HG03439 (cell line): ENCODE measurements around the gene ACIN1.
A peak's percentile ranks its signal among the peaks of the same experiment; 100 is the strongest.

Experiments
- ATAC-seq: cut with Tn5 transposase; IDR thresholded peaks from one replicate; pipeline ENCODE4 v1.9.1; 2021; ENCODE audit warnings: mild to moderate bottlenecking, moderate library complexity; ENCODE audit not compliant: unreplicated experiment

ACIN1 gene, protein sequence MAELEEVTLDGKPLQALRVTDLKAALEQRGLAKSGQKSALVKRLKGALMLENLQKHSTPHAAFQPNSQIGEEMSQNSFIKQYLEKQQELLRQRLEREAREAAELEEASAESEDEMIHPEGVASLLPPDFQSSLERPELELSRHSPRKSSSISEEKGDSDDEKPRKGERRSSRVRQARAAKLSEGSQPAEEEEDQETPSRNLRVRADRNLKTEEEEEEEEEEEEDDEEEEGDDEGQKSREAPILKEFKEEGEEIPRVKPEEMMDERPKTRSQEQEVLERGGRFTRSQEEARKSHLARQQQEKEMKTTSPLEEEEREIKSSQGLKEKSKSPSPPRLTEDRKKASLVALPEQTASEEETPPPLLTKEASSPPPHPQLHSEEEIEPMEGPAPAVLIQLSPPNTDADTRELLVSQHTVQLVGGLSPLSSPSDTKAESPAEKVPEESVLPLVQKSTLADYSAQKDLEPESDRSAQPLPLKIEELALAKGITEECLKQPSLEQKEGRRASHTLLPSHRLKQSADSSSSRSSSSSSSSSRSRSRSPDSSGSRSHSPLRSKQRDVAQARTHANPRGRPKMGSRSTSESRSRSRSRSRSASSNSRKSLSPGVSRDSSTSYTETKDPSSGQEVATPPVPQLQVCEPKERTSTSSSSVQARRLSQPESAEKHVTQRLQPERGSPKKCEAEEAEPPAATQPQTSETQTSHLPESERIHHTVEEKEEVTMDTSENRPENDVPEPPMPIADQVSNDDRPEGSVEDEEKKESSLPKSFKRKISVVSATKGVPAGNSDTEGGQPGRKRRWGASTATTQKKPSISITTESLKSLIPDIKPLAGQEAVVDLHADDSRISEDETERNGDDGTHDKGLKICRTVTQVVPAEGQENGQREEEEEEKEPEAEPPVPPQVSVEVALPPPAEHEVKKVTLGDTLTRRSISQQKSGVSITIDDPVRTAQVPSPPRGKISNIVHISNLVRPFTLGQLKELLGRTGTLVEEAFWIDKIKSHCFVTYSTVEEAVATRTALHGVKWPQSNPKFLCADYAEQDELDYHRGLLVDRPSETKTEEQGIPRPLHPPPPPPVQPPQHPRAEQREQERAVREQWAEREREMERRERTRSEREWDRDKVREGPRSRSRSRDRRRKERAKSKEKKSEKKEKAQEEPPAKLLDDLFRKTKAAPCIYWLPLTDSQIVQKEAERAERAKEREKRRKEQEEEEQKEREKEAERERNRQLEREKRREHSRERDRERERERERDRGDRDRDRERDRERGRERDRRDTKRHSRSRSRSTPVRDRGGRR

DNA sequence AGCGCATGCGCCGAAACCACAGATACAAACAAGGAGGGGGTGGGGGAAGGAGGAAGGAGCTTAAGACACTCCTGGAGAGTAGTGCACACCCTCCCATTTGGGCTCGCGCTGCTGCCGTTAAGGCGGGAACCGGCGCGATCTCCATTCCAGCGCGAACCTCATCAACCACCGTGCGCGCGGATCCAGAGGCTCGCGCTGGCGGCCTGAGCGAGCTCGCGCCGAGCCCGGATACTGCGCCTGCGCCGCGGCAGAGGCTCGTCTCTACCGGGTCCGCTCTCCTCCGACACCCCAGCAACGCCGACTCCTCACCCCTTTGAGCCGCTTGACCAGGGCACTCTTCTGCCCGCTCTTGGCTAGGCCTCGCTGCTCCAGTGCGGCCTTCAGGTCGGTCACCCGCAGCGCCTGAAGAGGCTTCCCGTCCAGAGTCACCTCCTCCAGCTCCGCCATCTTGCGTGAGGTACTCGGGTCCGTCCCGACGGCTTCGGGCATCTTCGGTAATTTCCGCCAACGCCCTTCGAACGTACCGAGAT is at the start of gene ACIN1:
Gene ACIN1 (minus strand): TSS at position 471 of the 530 bp plus-strand sequence. CDS start 24 bp downstream, at position 447.
- ATAC-seq: peak; percentile 41

DNA sequence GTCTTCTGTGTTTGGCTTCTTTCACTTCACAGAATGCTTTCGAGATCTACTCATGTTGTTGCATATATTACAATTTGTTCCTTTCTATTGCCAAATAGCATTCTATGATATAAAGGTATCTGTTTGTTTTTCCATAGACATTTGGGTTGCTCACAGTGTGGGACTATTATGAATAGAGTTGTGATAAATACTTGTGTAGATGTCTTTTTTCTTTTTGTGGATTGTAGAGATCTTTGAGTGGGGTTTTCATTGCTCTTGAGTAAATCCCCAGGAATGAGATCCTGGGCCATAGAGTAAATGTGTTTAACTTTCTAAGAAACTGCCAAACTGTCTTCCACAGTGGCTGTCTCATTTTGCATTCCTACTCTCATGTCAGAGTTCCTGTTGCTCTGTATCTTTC is 49.0 kb upstream of the ACIN1 start:
- no peak for ATAC-seq

DNA sequence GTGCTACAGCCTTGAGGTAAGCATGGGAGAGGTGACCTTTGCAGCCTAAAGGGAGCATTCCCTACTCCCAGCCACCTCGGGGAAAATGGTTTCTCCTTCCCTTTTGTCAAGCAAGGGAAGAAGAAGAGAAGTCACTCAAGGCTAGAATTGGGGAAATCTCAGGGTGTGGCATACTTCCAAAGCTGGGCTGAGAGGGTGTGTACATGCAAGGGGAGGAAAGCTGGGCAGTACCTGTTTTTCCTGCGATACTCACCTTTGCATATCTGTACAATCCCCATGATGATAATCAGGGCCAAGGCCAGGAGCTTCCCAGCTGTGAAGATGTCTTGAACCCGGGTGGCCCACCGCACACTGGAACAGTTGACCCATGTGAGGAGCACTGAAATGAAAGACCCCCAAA is 47.9 kb upstream of the ACIN1 start:
- ATAC-seq: no peak

DNA sequence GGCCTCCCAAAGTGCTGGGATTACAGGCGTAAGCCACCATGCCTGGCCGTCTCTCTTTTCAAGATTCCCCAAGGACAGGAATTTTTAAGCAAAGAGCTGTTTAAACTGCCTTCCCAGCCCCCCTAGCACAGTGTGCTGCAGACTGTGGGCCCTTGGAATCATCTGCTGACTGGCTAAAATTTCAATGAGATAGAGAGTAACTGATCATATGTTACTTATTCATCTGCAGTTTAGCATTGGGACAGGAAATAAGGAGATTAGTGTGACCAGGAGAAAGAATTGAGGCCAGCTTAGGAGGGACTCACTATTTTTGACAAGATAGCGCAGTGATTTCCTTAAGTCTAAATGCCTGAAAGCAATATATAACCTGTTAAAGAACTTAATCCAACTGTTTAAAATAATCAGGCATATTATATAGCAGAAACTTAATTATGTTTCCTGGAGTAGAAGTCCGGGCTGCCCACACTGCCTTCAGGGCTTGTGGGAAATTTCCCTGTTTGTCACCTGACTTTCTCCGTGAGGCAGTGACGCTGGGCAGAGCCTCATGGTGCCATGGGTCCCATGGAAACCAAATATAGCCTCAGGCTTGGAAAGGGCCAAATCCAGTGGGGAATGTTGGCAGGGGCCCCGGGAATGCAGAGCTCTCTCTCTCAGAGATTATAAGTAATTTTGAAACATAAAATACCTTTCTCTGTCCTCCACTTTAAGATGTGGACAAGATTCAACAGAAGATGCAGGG is 46.9 kb upstream of the ACIN1 start:
- no peak for ATAC-seq

DNA sequence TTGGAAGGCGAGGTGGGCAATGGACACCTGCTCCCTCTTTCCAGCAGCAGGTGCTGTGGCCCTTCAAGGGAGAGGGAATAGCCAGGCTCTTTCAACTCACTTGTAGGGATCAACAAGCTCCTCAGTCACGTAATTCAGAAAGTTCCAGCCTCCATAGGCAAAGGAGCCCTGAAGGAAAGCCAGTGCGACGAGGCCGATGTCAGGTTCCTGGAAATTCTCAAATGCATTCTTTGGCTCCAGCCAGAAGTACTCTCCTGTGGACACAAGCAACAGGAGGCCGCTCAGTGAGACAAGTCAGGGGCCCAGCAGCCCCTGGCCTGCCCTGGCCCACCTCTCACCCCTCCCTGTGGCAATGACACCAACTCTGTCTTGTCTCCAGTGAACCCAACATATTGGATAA is 45.4 kb upstream of the ACIN1 start:
- ATAC-seq: no peak

DNA sequence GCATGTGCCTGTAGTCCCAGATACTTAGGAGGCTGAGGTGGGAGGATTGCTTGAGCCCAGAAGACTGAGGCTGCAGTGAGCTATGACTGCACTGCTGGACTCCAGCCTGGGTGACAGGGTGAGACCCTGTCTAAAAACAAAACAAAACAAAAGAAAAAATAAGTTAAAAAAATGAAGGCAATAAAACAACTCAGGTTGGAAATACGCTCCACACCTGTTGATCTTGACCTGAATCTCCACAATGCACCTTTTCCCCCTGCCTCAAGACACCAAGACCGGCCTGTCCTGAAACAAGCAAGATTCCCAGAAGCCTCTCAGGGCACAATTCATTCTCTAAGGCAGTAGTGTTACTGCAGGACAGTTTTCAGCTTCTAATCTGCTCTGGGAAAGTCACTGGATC is 44.9 kb upstream of the ACIN1 start:
- no peak for ATAC-seq

DNA sequence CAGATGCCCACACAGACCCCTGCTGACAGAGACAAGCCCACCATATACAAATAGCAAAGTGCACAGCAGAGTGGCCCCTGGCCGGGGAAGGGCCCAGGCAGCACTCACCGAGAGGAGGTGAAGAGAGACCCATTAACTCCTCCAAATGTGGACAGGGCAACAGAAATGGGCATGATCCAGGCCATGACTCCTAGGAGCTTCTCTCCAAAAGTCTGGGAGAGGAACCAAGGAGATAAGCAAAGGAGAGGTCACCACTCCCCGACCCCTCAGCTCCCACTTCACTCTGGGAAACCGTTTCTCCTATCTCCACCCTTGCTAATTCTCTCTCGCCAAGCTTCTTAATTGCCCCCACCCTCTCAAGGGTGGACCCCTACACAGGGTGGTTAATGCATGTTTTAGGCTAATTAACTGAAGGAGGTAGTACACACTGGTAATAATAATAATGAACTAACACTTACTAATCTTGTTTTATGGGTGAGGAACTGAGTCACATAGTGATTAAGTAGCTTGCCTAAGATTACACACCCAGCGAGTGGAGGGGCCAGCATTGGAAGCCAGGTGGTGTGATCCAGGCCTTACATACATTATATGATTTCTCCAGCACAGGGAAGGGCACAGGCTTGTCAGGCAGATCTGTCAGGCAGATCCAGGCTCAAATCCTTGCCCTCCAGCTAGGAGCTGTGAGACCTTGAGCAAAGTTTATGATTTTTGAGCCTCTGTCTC is 43.0 kb upstream of the ACIN1 start:
- no peak for ATAC-seq

DNA sequence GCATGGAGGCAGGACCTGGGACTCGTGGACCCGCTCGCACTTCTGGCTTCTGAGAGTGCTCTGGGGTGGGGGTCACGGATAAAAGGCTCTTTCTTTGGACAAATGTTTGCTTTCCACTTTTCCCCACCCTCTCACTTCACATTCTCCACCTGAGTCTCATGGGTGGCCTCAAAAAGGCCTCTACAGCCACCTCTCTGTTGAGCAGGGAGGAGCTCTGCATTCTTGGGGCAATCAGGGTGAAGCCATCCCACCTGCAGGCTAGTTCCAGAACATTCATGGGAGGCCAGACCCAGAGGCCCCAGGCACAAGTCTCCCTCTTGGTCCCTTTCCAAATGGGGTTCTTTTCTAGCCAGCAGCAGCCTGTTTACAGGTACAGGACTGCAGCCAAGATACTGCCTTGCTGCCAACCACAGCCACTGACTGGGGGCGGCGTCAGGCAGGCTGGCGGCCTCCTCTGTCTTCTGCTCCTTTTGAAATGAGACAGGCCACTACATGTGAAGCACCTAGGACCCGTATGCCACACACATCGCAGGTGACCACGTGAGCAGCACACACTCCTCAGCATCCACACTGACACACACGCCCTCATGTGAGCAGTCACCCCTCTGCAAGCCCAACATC is 42.4 kb upstream of the ACIN1 start:
- ATAC-seq: no peak

DNA sequence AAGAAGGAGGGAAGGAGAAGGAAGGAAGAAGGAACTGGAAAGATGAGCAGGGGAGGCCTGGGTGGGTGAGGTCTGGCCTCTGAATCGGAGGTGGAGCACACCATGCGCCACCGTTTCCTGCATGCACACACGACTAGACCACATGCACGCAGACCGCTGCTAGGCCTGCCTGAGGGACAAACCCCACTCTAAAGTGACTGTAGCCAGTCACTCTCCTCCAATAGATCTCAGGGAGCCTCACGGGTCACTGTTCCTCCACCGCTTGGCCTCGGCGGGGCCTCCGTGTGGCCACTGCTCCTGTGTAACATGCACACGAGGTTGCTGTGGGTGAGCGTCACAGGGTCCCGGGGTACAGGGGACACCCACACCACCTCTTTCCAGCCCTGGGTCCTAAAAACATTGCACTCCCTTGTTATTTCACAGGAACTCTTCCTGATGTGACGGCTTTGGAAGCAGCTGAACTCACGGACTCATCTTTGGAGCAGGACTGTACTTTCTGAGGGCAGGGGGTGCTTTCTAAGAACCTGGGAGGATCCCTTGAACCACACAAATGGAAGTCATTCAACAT is 41.7 kb upstream of the ACIN1 start:
- no peak for ATAC-seq

DNA sequence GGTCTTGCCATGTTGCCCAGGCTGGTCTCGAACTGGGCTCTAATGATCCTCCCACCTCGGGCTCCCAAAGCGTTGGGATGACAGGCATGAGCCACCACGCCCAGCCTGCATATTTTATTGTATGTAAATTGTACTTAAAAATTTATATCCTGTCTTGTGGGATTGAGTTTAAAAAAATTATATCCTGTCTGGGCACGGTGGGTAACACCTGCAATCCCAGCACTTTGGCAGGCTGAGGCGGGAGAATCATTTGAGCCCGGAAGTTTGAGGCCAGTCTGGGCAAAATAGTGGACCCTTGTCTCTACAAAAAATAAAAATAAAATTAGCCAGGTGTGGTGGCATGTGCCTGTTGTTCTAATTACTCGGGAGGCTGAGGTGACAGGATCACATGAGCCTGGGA is 38.0 kb upstream of the ACIN1 start:
- ATAC-seq: no peak

DNA sequence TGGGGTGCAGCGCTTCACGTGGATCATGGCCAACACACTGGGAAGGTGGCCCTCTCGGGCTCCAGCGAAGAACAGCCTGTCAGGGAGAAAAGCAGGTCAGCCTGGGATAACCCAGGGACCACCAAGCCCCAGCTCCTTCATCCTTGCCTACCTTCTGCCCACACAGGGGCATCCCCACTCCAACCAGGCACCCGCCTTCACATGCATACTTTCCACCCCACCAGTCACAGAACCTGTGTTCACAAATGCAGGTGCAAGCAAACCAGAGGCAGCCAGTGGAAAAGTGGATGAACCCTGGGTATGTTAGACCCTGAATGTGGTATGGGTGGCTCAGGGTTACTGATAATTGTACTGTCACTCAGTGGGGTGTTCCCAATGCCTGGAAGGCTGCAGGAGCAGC is 36.5 kb upstream of the ACIN1 start:
- no peak for ATAC-seq

DNA sequence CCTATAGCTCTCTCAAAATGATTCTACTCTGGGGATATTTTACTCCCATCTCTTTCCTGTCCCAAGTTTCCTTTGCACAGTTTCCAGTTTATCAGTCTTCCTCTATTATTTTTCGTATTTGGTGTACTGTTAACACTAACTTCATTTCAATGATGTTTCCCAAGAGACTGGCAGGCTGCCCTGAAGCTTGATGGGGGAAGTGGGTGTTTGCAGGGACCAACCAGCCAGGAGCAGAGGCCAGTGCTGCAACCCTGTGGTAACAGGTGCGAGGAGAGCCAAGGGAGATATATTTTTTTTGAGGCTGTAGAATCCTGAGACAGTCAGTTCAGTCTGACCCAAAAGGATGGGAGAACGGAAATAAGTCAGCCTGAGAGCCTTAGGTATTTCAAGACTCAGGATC is 35.9 kb upstream of the ACIN1 start:
- ATAC-seq: no peak

DNA sequence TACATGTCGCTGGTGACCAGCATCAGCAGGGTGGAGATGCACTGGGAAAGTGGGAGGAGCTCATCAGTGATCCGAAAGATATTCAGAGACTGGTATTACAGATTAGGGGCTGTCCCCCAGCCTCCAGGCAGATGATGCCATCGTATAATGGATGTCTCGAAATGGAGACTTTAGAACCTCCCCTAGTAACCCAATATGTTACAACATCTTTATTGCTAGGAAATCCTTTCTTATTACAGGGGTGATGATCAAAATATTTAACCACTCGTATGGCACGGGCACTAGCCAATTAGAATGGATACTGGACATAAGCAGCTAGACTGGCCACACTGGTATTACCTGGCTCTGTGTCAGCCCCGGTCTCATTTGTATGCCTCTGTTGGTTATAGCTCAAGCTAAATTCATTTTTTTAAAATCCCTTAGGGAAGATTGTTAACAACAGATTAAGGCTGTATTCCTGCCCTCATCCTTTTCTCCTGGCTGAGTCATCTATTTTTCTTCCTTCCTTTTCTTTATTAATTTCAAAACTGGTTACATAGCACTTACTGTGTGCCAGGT is 34.9 kb upstream of the ACIN1 start:
- ATAC-seq: no peak

DNA sequence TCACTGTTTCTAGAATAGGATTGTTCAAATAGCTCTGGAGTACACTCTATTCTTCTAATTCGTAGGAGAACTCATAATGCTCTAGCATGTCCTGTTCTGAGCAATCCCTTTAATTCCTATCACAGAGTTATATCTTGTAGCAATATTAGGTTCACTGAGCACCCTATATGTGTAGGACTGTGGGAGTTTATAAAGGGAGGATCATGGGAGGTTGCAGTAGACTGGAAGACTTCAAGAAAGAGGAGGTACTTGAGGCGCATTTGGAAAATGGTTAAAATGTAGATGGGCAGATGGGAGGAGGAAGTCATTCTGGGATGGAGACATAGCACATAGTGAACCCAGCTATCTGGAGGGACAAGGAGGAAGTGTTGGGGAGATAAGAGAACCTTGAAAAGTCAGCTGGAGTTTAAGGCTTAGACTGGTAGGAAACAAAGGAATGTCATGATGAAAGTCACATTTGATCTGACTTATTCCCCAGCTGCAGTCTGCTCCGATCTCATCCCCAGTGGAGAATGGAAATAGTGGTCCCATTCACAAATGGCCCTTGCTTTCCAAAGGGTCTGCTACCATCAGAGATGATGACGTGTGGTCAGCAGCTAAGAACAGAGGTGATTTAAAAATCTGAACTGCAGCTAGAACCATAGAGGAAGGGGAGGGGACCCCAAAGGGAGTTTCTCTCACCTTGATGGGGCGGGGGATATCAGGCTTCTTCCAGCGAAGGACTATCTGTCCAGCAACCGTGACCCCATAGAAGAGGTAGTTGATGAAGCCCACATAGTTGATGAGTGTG is 34.2 kb upstream of the ACIN1 start:
- ATAC-seq: no peak

DNA sequence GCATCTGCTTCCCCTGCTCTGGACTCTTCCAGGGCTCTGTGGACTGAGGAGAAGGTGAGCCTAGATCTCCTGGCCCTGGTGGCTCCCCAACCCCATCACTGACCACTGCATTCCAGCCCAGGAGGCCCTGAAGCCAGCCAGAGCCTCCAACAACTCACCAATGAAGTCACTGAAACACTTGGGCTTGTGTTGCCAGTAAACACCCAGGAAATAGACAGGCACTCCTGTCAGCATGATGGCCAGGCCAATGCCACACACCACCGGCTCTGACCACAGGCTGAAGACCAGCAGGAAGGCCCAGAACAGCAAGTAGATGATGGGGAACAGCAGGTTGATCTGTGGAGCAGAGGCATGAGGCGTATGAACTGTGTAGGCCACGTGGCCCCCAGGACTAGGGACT is 32.9 kb upstream of the ACIN1 start:
- ATAC-seq: no peak

DNA sequence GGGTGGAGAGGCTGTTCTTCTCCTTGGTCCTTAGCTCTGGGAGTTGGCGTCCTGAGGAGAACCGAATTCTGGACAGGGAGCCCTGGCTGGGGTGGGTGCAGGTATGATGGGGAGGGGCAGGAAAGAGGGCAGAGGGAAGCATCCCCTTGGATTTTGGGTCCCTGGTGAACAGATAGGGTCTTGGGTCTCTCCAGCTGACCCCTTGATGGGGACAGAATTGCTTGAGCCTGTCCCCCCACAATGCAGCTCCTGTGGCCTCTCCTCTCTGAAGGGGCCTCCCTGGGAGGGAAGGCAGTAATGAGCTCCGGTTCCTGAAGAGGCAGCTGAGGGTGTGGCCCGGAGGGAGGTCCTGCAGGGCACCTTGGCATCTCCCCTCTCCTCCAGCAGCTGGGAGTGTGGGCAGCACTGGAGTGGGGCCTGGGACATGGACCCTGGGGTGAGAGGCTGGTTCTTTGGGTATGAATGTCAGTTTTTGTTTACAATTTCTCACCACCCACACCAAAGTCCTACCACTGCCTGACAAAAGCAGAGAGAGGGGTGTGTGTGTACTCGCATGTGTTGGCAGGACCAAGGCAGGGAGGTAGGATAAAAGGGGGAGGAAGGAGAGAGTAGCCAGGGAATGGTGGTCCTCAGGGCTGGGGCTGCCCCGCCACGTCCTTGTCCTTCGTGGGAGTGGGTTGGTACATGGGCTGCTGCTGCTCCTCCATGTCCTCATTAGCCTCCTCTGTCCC is 31.8 kb upstream of the ACIN1 start:
- no peak for ATAC-seq

DNA sequence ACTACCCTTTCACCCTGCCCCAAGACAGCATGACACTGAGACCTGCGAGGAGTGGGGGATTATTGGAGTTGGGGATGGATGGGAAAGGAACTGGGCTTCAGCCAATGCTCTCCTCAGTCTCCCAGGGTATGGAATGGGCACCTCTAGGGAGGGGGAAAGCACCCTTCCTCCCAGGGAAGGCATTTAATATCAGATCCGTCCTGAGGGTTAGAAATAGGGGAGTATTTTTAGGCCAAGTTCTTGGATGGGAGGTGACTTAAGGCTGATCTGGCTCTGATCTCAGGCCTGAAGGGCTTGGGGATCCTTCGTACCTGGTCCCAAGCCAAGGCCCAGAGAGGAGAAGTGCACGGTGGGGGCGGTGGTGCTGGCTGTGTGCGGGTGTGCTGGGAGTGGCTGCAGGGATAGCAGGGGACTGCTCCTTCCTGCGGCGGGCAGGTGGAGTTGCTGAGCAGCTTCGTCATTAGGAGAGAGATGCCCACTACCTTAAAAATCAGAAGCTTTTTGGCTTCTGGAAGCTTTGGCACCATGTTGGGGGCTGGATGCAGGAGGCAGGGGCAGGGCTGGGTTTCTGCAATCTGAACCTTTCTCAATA is 31.1 kb upstream of the ACIN1 start:
- ATAC-seq: no peak
